ENCODE results near the gene ZNF646.

Gene ZNF646

GRCh38 chr16:31073970-31074813 is at the start of gene ZNF646, which contains the start of gene ZNF668:
Gene ZNF646 (plus strand): TSS chr16:31074422. CDS start chr16:31076325, 1,903 bp downstream.
Gene ZNF668 (minus strand): TSS chr16:31074240. CDS start chr16:31064459, 9,781 bp downstream.
- peak; percentile 99 for DNase-seq (ENCODE audit: low read depth)

- no peak for DNase-seq (ENCODE audit: low read depth)
Measured at GRCh38 chr16:31025339-31025738, 48.9 kb upstream of the ZNF646 start.

- no peak for DNase-seq (ENCODE audit: low read depth)
Measured at GRCh38 chr16:31029272-31029671, 45.0 kb upstream of the ZNF646 start.

- DNase-seq (ENCODE audit: low read depth): no peak
Measured at GRCh38 chr16:31031276-31031675, 42.9 kb upstream of the ZNF646 start.

- DNase-seq (ENCODE audit: low read depth): peak; percentile 99
Measured at GRCh38 chr16:31032736-31033708, 41.2 kb upstream of the ZNF646 start, which contains the start of gene STX4. Gene STX4 (plus strand): TSS chr16:31033558. CDS start chr16:31033806, 248 bp downstream.

- peak; percentile 74 for DNase-seq (ENCODE audit: low read depth)
Measured at GRCh38 chr16:31033709-31034492, 40.3 kb upstream of the ZNF646 start.

GRCh38 chr16:31036691-31037090 is 37.5 kb upstream of the ZNF646 start:
- DNase-seq (ENCODE audit: low read depth): no peak

- no peak for DNase-seq (ENCODE audit: low read depth)
Measured at GRCh38 chr16:31038993-31039392, 35.2 kb upstream of the ZNF646 start.

GRCh38 chr16:31042866-31043265 is 31.4 kb upstream of the ZNF646 start:
- no peak for DNase-seq (ENCODE audit: low read depth)

GRCh38 chr16:31043352-31043751 is 30.9 kb upstream of the ZNF646 start:
- DNase-seq (ENCODE audit: low read depth): no peak

GRCh38 chr16:31043898-31044481 is 30.2 kb upstream of the ZNF646 start:
- no peak for DNase-seq (ENCODE audit: low read depth)

- no peak for DNase-seq (ENCODE audit: low read depth)
Measured at GRCh38 chr16:31050280-31051030, 23.8 kb upstream of the ZNF646 start.

GRCh38 chr16:31052114-31052513 is 22.1 kb upstream of the ZNF646 start:
- no peak for DNase-seq (ENCODE audit: low read depth)

- no peak for DNase-seq (ENCODE audit: low read depth)
Measured at GRCh38 chr16:31055613-31056012, 18.6 kb upstream of the ZNF646 start.

GRCh38 chr16:31061126-31061812 is 13.0 kb upstream of the ZNF646 start:
- no peak for DNase-seq (ENCODE audit: low read depth)

- no peak for DNase-seq (ENCODE audit: low read depth)
Measured at GRCh38 chr16:31061813-31062440, 12.3 kb upstream of the ZNF646 start.

GRCh38 chr16:31063495-31063842 is 10.8 kb upstream of the ZNF646 start:
- no peak for DNase-seq (ENCODE audit: low read depth)

- no peak for DNase-seq (ENCODE audit: low read depth)
Measured at GRCh38 chr16:31063843-31064611, 10.2 kb upstream of the ZNF646 start.
